OCI-M1 (cell line): ENCODE measurements around the gene ACSF2.
A peak's percentile ranks its signal among the peaks of the same experiment; 100 is the strongest.
"Not testable (repeated sequence)": the region's sequence is repeated elsewhere in the genome, so short reads cannot be mapped to it uniquely, and the experiment has no call there.

ENCODE experiments used
- DNase-seq: peaks from one replicate; lab custom pipeline; 2025; lab: John Stamatoyannopoulos, UW

ACSF2 gene, protein sequence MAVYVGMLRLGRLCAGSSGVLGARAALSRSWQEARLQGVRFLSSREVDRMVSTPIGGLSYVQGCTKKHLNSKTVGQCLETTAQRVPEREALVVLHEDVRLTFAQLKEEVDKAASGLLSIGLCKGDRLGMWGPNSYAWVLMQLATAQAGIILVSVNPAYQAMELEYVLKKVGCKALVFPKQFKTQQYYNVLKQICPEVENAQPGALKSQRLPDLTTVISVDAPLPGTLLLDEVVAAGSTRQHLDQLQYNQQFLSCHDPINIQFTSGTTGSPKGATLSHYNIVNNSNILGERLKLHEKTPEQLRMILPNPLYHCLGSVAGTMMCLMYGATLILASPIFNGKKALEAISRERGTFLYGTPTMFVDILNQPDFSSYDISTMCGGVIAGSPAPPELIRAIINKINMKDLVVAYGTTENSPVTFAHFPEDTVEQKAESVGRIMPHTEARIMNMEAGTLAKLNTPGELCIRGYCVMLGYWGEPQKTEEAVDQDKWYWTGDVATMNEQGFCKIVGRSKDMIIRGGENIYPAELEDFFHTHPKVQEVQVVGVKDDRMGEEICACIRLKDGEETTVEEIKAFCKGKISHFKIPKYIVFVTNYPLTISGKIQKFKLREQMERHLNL

DNA sequence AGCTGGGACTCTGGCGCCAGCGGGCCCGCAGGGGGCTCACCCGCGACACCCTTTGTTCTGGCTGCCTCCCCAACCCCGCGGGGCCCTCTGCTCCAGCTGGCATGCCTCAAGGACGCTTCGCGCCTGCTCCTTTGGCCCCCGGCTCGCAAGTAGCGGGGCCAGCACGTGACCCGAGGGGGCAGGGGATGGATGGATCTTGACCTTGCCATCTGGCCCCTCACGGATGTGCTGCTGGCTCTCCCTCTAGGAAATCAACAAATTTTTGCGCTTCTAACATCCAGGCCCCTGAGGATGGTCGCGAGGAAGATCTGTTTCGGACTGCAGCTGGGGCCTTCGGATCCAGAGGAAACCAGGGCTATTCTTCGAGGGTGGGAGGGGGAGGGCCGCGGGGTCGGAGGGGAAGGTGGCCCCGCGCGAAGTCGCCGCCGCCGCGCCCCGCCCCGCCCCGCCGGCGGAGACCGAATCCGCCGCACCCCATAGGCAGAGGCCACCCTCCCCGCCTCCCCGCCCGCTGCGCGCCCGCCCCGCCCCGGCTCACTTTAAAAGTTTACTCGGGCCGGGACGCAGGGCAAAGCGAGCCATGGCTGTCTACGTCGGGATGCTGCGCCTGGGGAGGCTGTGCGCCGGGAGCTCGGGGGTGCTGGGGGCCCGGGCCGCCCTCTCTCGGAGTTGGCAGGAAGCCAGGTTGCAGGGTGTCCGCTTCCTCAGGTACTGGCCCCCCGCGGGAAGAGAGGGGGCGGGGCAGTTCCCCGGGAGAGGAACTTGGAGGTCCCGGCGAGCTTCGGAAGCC lies at the start of gene ACSF2:
ACSF2 (plus strand) TSS at position 537 of the 790 bp plus-strand sequence; CDS start at position 581, 44 bp downstream.
- DNase-seq: peak; percentile 72

DNA sequence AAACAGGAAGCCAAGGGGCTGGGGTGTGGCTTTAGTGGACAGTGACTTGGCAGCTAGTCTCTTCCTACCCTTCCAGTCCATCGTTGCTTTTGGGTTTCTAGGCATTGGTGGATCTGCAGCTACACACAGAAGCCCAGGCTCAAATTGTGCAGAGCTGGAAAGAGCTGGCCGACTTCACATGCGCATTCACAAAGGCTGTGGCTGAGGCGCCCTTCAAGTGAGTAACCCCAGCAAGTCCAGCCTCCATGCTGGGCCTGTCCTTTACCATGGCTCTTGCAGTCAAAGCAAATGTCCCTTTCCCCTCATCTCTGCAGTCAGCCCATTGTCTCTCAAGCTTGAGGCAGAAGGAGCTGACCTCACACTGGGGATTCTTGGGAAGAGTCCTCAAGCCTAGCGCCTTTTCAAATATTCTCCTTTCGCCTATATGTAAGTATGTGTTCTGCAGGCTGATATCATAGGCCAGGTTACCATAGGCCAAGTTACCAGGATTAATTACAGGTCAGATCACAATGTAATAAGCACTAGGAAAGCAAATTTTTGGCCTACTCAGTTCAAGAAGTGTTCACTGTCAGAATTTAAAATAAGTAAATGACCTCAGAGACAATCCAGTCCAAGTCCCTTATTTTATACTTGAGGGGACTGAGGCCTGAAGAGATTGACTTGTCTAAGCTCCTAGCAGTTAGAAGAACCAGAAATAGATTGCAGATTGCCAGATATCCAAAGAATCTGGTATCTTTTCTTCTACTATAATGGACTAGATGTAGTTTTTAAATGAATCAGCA lies 46.5 kb upstream of the ACSF2 start:
- no peak for DNase-seq

DNA sequence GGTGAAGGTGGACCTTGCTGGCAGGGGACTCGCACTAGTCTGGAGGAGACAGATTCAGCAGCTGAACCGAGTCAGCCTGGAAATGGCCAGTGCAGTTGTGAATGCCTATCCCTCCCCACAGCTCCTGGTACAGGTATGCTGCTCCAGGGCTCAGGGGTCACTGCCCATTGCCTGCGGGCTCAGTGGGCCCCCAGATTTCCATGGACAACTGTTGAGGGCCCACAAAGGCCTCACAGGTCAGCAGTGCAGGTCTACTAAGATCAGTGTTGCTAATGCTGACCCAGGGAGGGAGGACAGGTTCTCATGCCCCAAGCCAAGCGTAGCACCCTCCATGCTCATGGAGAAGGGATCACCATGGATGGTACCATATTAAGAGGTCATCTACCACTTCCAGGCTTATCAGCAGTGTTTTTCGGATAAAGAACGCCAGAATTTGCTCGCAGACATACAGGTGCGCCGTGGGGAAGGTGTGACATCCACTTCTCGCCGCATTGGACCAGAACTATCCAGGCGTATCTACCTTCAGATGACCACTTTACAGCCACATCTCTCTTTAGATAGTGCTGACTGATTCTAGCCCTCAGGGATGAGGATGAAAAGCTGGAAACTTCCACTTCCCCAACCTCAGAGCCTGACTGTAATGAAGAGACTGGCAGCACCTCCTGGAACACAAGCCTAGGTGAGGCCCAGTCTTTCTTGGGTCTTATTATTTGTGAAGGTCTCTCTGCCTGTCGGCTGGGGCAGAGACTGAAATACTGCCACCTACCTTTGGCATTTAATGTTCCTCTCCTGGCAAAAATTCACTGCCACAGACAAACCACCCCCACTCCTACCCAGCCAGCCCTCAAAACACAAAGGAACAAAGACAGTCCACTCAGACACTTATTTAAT lies 45.4 kb upstream of the ACSF2 start:
- DNase-seq: no peak

DNA sequence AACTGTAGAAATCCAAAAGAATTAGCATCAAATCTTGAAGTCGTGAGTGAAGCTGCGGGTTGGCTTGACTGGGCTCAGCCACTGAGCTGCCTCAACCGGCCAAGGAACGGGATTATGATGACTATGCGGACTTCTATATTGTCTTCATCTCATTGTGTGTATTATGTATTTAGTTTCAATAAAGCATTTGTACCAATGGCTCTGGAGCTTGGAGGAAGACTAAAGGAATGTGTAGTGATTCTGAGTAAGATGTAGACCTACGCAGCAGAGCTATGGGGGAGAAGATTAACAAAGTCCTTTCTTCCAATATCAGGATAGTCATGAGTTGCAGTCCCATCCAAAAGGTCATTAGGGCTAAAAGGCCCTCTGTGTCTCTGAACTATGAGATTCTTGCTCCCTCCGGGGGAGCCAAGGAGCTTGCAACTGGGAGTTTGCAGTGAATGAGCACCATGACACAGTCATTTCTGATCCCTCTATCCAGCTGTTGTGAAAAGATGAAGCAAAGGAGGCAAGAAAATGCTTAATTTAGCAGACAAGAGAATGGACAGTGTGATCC lies 44.7 kb upstream of the ACSF2 start:
- no peak for DNase-seq

DNA sequence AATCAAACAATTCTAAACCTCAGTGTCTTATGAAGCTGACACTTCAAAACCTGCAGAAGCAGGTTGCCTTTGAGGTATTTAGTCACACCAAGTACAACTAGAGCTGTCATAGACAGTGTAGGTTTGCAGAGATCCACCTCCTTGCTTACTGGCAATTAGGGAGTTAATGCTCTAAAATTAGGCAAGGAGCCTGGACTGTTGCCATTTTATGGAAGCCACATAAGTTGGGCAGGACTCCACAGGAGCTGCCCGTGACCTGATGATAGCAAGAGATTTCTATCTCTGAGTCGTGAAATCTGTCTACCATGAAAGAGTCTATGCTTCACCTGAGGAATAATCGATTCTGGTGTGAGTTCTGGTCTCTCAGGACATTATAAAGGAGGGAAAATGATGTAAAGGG lies 44.1 kb upstream of the ACSF2 start:
- no peak for DNase-seq

DNA sequence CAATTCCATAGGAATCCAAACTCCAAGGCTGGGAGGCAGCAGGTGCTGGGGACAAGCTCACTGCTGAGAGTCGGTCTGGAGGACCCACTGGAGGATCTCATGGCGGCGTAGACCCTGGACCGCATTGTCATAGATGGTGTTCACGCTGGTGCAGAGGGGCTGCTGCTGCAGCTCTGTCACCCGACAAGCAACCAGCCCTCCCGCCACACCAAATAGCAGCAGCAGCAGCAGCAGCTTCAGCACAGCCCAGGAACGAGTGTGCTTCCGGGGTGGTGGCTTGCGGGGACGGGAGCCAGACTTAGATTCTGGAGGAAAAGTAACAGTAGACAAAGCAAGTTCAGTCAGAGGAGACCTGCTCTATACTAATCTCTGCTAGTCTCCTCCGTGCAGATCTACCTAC lies 43.1 kb upstream of the ACSF2 start:
- no peak for DNase-seq

DNA sequence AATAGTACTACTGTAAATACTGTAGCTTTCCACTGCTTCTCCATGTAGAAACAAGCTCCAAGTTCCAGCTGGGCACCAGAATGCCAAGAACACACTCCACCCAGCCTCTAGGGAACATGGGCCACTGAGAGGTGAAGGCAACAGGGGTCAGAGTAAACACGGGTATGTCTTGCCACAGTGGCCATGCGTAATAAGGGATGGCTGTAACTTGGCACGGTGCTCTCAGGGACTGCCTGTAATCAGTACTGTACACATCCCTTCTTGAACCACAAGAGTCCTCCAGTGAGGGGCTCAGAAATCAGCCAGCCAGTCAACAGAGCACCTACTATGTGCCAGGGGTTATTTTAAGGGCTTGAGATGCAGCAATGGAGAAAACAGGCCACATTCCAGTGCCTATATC lies 39.5 kb upstream of the ACSF2 start:
- no peak for DNase-seq

DNA sequence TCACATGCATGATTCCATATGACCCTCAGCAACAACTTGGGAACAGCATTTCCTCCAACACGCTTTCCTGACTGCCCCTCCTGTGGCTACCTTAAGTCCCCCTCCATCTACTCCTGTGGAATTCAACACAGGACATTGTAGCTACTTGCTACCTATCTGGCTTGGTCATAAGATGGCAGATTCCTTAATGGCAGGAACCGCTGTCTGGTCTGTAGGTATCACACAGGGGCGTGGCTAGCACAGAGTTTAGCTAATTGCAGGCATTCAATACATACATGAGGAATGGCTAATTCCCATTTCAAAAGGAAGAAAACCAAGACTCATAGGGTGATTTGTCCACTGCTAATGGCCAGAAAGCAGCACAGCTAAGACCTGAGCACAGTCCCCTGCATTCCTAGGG lies 37.3 kb upstream of the ACSF2 start:
- no peak for DNase-seq

DNA sequence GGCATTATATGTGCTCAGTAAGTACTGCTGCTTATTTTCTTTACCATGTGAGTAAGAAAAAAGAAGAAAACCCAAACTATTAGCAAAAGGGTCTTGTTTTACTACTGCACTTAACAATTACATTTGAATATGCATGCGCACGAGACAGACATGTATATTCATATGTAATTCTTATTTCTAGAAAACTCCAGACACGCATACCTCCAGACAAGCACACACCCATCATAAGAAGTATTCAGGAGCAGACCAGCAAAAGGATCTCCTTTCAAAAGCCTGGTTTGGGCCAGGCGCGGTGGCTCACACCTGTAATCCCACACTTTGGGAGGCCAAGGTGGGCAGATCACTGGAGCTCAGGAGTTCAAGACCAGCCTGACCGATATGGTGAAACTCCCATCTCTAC lies 36.5 kb upstream of the ACSF2 start:
- no peak for DNase-seq

DNA sequence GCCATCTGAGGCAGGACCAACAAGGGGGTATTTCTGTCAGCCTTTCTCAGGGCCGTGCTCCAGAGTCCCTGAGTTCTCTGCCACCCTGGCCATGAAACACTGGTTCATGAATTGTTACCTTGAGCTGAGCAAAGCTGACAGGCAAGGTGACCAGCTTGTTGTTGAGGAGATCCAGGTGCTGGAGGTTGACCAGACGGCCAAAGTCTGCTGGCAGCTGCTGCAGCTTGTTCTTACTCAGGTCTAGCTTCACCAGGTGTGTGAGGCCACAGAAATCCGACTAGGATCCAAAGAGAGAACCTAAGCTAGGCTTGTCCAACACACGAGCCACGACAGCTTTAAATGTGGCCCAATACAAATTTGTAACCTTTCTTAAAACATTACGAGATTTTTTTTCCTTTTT lies 33.4 kb upstream of the ACSF2 start:
- no peak for DNase-seq

DNA sequence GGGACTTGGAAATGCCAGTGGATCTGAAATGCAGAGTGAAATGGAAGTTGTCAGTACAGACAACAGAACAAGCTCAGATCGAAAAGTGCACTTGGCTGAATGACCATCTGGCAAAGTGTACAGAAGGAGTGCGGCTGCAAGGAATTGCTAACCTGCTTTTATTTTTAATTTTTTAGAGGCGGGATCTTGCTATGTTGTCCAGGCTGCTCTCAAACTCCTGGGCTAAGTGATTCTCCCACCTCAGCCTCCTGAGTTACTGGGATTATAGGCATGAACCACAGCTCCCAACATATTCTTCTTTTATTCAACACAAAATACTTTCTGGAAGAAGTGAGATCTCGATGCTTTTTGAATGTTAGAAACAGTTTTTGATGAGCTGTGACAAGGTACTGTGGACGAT lies 32.3 kb upstream of the ACSF2 start:
- no peak for DNase-seq

DNA sequence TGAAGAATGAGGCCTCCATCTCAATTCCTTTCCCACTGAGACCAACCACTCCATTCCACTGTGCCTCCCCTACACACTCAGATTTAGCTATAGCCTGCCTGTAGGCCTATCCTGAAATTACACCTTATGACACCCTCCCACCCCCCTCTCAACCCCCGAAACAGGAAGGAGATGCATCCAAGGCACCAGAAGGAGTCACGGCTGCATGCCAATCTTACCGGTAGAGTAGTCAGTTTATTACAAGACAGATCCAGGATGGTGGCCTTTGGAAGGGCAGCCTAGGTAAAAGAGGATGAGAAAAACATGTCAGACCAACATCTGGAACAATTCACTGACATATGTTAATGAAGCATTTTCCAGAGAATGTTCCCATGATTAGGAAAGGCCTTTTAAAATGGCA lies 31.3 kb upstream of the ACSF2 start:
- DNase-seq: no peak

DNA sequence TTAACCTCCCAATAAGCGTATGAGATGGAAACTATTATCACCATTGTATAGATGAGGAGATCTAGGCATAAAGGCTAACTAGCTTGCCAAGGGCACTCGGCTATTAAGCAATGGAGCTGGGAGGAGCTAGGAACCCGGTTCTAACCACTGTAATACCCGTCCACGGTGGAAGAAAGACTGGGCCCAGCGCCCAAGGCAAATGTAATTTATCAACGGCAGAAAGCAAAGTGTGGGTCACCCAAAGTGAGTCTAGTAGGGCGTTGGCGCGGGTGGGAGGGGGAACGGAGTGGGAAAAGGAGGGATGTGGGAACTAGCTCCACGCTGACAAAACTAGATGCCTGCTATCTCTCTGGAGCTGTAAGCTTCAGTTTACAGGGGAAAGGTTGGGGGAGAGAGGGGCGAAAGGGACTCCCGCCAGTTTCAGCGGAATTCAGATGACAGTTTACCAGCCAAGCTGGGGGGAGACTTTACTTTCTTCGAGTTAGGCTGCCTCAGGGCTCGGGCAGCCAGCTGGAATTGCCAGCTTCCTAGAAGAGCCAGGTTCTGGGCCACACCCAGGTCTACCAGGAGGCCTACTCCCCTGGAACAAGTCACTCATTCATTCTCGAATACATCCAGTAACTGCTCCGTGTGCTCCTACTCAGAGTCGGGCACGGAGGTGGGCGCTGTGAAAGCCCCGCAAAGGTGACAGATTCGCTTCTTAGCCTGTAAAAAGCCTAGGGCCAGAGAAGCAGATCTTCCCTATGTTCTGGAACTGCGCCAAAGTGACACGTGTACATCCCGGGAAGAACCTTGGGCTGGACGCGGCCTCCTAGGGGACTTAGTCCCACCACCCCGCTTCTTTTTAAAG lies 29.5 kb upstream of the ACSF2 start:
- DNase-seq: peak; percentile 53

DNA sequence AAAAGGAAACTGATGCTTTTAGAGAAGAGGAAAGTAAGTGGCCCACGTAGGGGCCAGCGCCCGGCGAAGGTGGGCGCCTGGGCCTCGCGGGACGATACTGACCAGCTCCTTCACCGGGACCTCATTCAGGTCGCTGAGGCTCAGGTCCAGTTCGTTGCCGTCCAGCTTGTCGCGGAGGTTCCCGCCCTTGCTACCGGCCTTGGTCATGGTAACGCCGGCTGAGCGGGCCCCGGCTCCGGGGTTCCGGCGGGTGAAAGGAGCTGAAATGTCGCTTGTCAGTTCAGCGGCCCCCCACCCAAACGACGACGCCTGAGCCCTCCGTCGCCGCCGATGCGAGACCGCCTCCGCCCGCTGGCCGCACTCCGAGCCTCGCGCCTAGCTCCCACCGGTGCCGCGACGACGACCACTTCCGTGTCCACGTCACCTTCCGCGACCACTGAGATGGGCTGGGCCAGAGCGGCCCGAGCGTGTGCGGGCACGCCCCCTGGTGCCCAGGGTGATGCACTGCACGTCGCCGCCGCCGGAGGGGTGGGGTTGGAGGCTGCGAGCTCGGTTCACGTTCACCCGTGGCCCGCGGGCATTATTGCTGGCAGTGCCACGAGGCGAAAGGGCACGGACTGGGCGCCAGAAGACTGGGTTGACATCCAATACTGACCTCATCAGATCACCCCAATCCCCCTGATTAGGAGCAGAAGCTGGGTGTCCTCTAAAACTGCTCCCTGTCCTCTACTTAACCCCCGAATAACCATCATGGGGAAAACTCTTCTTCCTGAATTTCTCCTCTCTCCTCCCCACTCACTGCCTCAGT lies 28.7 kb upstream of the ACSF2 start, which contains the start of gene LRRC59:
LRRC59 (minus strand) TSS at position 413 of the 808 bp plus-strand sequence; CDS start at position 207, 206 bp downstream.
- DNase-seq: peak; percentile 91

DNA sequence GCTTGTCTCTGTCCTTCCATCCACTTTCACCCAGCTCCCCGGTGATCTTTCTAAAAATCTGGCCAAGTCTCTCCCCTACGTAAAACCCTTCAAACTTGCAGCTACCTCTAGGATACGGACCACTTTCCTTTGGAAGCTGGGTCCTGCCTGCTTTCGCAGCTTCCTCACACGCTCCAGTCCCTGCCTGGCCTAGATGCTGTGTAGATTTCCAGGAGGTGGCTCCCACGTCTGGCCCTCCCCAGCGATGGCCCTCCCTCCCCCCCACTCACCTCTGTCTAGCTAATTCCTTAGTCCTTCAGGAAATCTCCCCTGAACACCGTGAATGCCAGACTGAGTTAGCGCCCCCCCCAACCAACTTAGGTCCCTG lies 28.1 kb upstream of the ACSF2 start:
- no peak for DNase-seq

DNA sequence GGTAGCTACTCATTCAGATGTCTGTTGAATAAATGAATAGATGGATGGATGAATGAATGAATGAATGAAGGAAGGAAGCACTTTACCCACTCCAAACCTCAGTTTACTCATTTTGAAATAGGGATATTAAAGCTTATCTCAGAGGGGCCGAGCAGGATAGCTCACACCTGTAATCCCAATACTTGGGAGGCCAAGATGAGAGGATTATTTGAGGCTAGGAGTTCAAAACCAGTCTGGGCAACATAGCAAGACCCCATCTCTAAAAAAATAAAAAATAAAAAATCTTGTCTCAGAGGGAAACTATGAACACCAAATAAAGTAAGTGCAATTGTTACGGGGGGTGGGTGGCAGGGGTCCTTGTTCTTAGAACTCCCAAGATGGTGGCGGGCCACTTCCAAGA lies 27.3 kb upstream of the ACSF2 start:
- not testable (repeated sequence) for DNase-seq

DNA sequence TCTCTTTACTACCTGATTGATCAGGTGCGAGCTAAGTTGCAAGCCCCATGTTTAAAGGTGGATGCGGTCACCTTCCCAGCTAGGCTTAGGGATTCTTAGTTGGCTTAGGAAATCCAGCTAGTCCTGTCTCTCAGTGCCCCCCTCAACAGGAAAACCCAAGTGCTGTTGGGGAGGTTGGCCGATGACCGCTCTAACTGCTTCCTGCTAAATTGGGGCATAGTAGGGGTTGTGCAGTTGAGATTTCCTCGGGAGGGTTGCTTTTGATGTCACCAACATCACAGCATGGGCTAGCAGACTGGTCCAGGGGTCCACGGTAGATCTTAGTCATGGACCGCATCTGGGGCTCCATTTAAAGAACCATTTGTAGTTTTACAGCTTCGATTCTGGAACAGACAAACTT lies 26.4 kb upstream of the ACSF2 start:
- DNase-seq: not testable (repeated sequence)

DNA sequence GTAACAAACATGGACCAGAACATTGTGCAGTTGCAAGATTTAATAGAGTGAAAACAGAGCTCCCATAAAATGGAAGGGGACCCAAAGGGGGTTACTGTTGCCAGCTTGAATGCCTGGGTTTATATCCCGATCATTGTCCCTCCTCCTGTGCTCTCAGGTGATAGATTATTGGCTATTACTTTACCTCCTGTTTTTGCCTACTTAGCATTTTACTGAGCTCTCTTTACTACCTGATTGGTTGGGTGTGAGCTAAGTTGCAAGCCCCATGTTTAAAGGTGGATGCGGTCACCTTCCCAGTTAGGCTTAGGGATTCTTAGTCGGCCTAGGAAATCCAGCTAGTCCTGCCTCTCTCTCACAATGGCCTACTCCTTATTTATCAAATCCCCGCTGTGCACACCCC lies 20.7 kb upstream of the ACSF2 start:
- DNase-seq: not testable (repeated sequence)

DNA sequence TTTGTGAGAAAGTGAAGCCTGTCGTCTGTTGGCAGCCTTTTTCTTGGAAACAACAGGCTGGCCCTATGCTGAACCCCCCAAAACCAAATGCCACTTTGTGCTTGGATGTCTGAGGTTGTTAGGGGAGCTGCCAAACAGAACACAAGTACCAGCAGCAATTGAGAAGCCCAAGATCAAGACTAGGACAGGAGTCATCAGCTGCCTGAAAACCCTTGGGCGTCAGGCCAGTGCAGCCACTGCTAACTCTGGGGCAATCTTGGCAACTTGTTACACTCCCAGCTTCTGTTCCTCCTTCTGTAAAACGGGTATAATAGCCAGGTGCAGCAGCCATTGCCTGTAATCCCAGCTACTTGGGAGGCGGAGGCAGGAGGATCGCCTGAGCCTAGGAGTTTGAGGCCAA lies 19.4 kb upstream of the ACSF2 start:
- no peak for DNase-seq
